GM12891 (cell line): Measurements from ENCODE around the gene TBC1D2B.

Experiments used
- PAX5 ChIP-seq: IDR thresholded peaks from 2 replicates; pipeline ENCODE4 v1.6.1; 2011; ENCODE audit warnings: low read length, moderate library complexity, mild to moderate bottlenecking; ENCODE audit not compliant: insufficient read depth, severe bottlenecking
- POLR2A ChIP-seq: IDR thresholded peaks from 2 replicates; pipeline ENCODE4 v1.6.1; 2011; ENCODE audit warnings: low read depth, low read length, control low read depth
- POLR2AphosphoS5 ChIP-seq: IDR thresholded peaks from 2 replicates; pipeline ENCODE4 v1.6.1; 2011; ENCODE audit warnings: low read depth, low read length, control low read depth
- SPI1 ChIP-seq: IDR thresholded peaks from 2 replicates; pipeline ENCODE4 v1.6.1; 2011; ENCODE audit warnings: low read depth, low read length, control low read depth
- TAF1 ChIP-seq: IDR thresholded peaks from 2 replicates; pipeline ENCODE4 v1.6.1; 2011; ENCODE audit warnings: low read depth, low read length, control low read depth

- TF ChIP-seq TAF1 (no peak), POLR2AphosphoS5 (no peak), POLR2A (no peak), PAX5 (no peak), SPI1 (no peak)
These were observed 5.7 kb upstream of the TBC1D2B start for GRCh38 chr15:78083186-78083585.
